ENCODE results near the gene CCDC93.

CCDC93 gene

GRCh38 chr2:118006326-118006725 lies 7.5 kb downstream of the CCDC93 start:
- CTCF ChIA-PET: interaction anchor here (0.8 to 12.1 kb wide), 7 partner anchors 10 to 189 kb away, joined by 3 to 519 read pairs (median 10); partner anchors contain the start of gene DDX18

GRCh38 chr2:118003396-118003824 lies 10.5 kb downstream of the CCDC93 start:
- ChIA-PET POLR2A (interaction anchor here (0.9 to 1.5 kb wide), 4 partner anchors 168 to 189 kb away, joined by 3 to 7 read pairs (median 4); partner anchors contain the start of gene DDX18), CTCF (interaction anchor here (0.6 to 12.1 kb wide), 45 partner anchors 7 to 207 kb away, joined by 3 to 519 read pairs (median 6); partner anchors contain the start of genes CCDC93 and DDX18)
- DNase-seq (ENCODE audit: low read depth, low spot score): peak; percentile 36
- no peak overlapping the region for H3K4me3 ChIP-seq (ENCODE audit: low read depth, low read length)
- peak; percentile 73 for TF ChIP-seq CTCF (IDR thresholded peaks at IDR 0.05; ENCODE audit: insufficient read depth, low read length, missing control alignments)

More at GRCh38 chr2:118006326-118006725, 7.5 kb downstream of the CCDC93 start:
- no peak for DNase-seq (ENCODE audit: low read depth, low spot score)
- no peak for TF ChIP-seq CTCF (IDR thresholded peaks at IDR 0.05; ENCODE audit: insufficient read depth, low read length, missing control alignments)
- no peak overlapping the region for H3K4me3 ChIP-seq (ENCODE audit: low read depth, low read length)
- POLR2A ChIA-PET: no interaction called here

- DNase-seq (ENCODE audit: low read depth, low spot score): no peak
- POLR2A ChIA-PET: no interaction called here
- CTCF ChIA-PET: interaction anchor here (0.9 to 10.5 kb wide), 3 partner anchors 12 to 183 kb away, joined by 9 to 264 read pairs (median 211); partner anchors contain the start of gene DDX18
- no peak overlapping the region for H3K4me3 ChIP-seq (ENCODE audit: low read depth, low read length)
- TF ChIP-seq CTCF (IDR thresholded peaks at IDR 0.05; ENCODE audit: insufficient read depth, low read length, missing control alignments): no peak
These were observed 13.8 kb downstream of the CCDC93 start for GRCh38 chr2:118000041-118000440.

GRCh38 chr2:117997872-117998454 lies 15.9 kb downstream of the CCDC93 start:
- no peak for DNase-seq (ENCODE audit: low read depth, low spot score)
- CTCF ChIA-PET: interaction anchor here (0.8 to 10.5 kb wide), 7 partner anchors 7 to 184 kb away, joined by 3 to 211 read pairs (median 20); partner anchors contain the start of gene DDX18

GRCh38 chr2:117996525-117996924 lies 17.3 kb downstream of the CCDC93 start:
- no peak for TF ChIP-seq CTCF (IDR thresholded peaks at IDR 0.05; ENCODE audit: insufficient read depth, low read length, missing control alignments)
- CTCF ChIA-PET: interaction anchor here (1.3 to 10.5 kb wide), 7 partner anchors 9 to 183 kb away, joined by 4 to 211 read pairs (median 20); partner anchors contain the start of gene DDX18
- H3K4me3 ChIP-seq (ENCODE audit: low read depth, low read length): no peak overlapping the region
- no peak for DNase-seq (ENCODE audit: low read depth, low spot score)
- POLR2A ChIA-PET: no interaction called here

More at GRCh38 chr2:117997872-117998454, 15.9 kb downstream of the CCDC93 start:
- no peak overlapping the region for H3K4me3 ChIP-seq (ENCODE audit: low read depth, low read length)
- POLR2A ChIA-PET: no interaction called here
- no peak for TF ChIP-seq CTCF (IDR thresholded peaks at IDR 0.05; ENCODE audit: insufficient read depth, low read length, missing control alignments)

GRCh38 chr2:117994729-117995128 lies 19.1 kb downstream of the CCDC93 start:
- ChIA-PET POLR2A (no interaction called here), CTCF (interaction anchor here (3.3 to 4.4 kb wide), 3 partner anchors 10 to 181 kb away, joined by 20 to 45 read pairs (median 43); partner anchors contain the start of gene DDX18)
- H3K4me3 ChIP-seq (ENCODE audit: low read depth, low read length): no peak overlapping the region
- TF ChIP-seq CTCF (IDR thresholded peaks at IDR 0.05; ENCODE audit: insufficient read depth, low read length, missing control alignments): no peak
- no peak for DNase-seq (ENCODE audit: low read depth, low spot score)

All from AG04449 (cell line).